OCI-LY3 (cell line): ENCODE data around the gene CXorf38.

Experiments
- H2AFZ ChIP-seq: fragments of 200-600, 300-600 bp; shearing (Covaris generic); 2 replicates; pipeline ENCODE4 v1.6.0; 2014; ENCODE audit warnings: antibody characterized with exemption, low read depth, low read length
- H3K27ac ChIP-seq: fragments of 200-600, 300-600 bp; sonication (generic); 2 replicates; pipeline ENCODE4 v1.5.1; 2014; ENCODE audit warnings: mild to moderate bottlenecking, low read length, moderate library complexity, mixed read lengths
- H3K27me3 ChIP-seq: fragments of 200-600, 300-600 bp; sonication (generic); 2 replicates; pipeline ENCODE4 v1.6.1; 2014; ENCODE audit warnings: low read depth, low read length, mixed read lengths
- H3K36me3 ChIP-seq: fragments of 200-600, 300-600 bp; sonication (generic); replicated peaks from 2 replicates; pipeline ENCODE3; 2014; ENCODE audit warnings: low read depth, low read length, mixed read lengths
- H3K4me1 ChIP-seq: fragments of 300-600, 200-600 bp; sonication (generic); 2 replicates; pipeline ENCODE4 v1.6.1; 2014; ENCODE audit warnings: low read length, mixed read lengths
- H3K4me2 ChIP-seq: fragments of 200-600, 300-600 bp; sonication (generic); 2 replicates; pipeline ENCODE4 v1.6.1; 2014; ENCODE audit warnings: low read length, mixed read lengths
- H3K4me3 ChIP-seq: fragments of 300-600, 200-600 bp; sonication (generic); 2 replicates; pipeline ENCODE4 v1.5.1; 2014; ENCODE audit warnings: antibody characterized with exemption, mild to moderate bottlenecking, low read length, moderate library complexity
- H3K79me2 ChIP-seq: fragments of 300-600, 200-600 bp; shearing (Covaris generic); 2 replicates; pipeline ENCODE4 v1.6.1; 2014; ENCODE audit warnings: mild to moderate bottlenecking, low read length, mixed read lengths
- H3K9ac ChIP-seq: fragments of 300-600, 200-600 bp; shearing (Covaris generic); 2 replicates; pipeline ENCODE4 v1.6.0; 2014; ENCODE audit warnings: mild to moderate bottlenecking, low read length, moderate library complexity
- H3K9me3 ChIP-seq: fragments of 200-600, 300-600 bp; shearing (Covaris generic); 2 replicates; pipeline ENCODE4 v1.6.1; 2014; ENCODE audit warnings: low read length, mixed read lengths; ENCODE audit not compliant: insufficient read depth
- H4K20me1 ChIP-seq: fragments of 200-600, 300-600 bp; sonication (generic); 2 replicates; pipeline ENCODE4 v1.6.1; 2016; ENCODE audit warnings: low read length, mixed read lengths; ENCODE audit not compliant: insufficient read depth
- CTCF ChIP-seq: fragments of 200-600, 300-600 bp; sonication (generic); IDR thresholded peaks from 2 replicates; pipeline ENCODE4 v1.5.1; 2014; ENCODE audit warnings: antibody characterized with exemption, low read length, low read depth
- EZH2phosphoT487 ChIP-seq: fragments of 200-600 bp; shearing (Covaris generic); IDR thresholded peaks from 2 replicates; pipeline ENCODE4 v1.6.1; 2018; ENCODE audit warnings: antibody characterized with exemption, mixed run types, low read depth

Gene CXorf38

GRCh38 chrX:40653535-40653934 is 6.2 kb upstream of the CXorf38 start:
- Histone ChIP-seq H3K27ac (no peak overlapping the region), H2AFZ (no peak overlapping the region), H3K79me2 (no peaks in the 10 kb centered on the region), H4K20me1 (no peaks in the 10 kb centered on the region), H3K4me1 (peaks cover 10% of the 10 kb centered on the region), H3K4me2 (no peak overlapping the region), H3K9ac (no peak overlapping the region), H3K9me3 (no peaks in the 10 kb centered on the region), H3K4me3 (no peak overlapping the region), H3K36me3 (peaks cover 11% of the 10 kb centered on the region), H3K27me3 (no peaks in the 10 kb centered on the region)
- TF ChIP-seq EZH2phosphoT487 (no peak), CTCF (no peak)

GRCh38 chrX:40652664-40653063 is 5.3 kb upstream of the CXorf38 start:
- Histone ChIP-seq H3K27me3 (no peaks in the 10 kb centered on the region), H3K9me3 (no peaks in the 10 kb centered on the region), H3K4me3 (no peak overlapping the region), H4K20me1 (no peaks in the 10 kb centered on the region), H3K79me2 (no peaks in the 10 kb centered on the region), H3K27ac (no peak overlapping the region), H3K9ac (no peak overlapping the region), H3K4me1 (peaks cover 15% of the 10 kb centered on the region), H3K36me3 (peaks cover 11% of the 10 kb centered on the region), H2AFZ (no peak overlapping the region), H3K4me2 (no peak overlapping the region)
- TF ChIP-seq EZH2phosphoT487 (no peak), CTCF (no peak)

GRCh38 chrX:40651620-40652223 is 4.4 kb upstream of the CXorf38 start:
- Histone ChIP-seq H3K27ac (no peak overlapping the region), H3K9me3 (no peaks in the 10 kb centered on the region), H3K9ac (no peak overlapping the region), H3K79me2 (peaks cover 6% of the 10 kb centered on the region), H3K4me2 (no peak overlapping the region), H3K4me3 (no peak overlapping the region), H3K27me3 (no peaks in the 10 kb centered on the region), H3K36me3 (peaks cover 11% of the 10 kb centered on the region), H4K20me1 (no peaks in the 10 kb centered on the region), H2AFZ (no peak overlapping the region), H3K4me1 (peaks cover 10% of the 10 kb centered on the region)
- TF ChIP-seq CTCF (peak; percentile 78), EZH2phosphoT487 (no peak)

GRCh38 chrX:40646489-40647306 is 663 bp downstream of the CXorf38 start:
- peak overlapping the region; percentile 96 for H3K4me2 ChIP-seq
- no peaks in the 10 kb centered on the region for H3K27me3 ChIP-seq
- H3K4me3 ChIP-seq = peak overlapping the region; percentile 99
- H3K27ac ChIP-seq = peak overlapping the region; percentile 80
- peaks cover 38% of the 10 kb centered on the region for H3K4me1 ChIP-seq
- no peak overlapping the region for H2AFZ ChIP-seq
- TF ChIP-seq CTCF (peak; percentile 7; the same call in 1 of the 2 replicates), EZH2phosphoT487 (no peak)
- H3K36me3 ChIP-seq = peaks cover 13% of the 10 kb centered on the region
- peaks cover 22% of the 10 kb centered on the region for H4K20me1 ChIP-seq
- peaks cover 55% of the 10 kb centered on the region for H3K79me2 ChIP-seq
- H3K9ac ChIP-seq = peak overlapping the region; percentile 89
- no peaks in the 10 kb centered on the region for H3K9me3 ChIP-seq
